ENCODE measurements around the gene NOP14. TPM values are rescaled to one million over a fixed set of nuclear protein-coding genes. Genes with fewer than 3 reads are reported as not detected.
A peak's percentile ranks its signal among the peaks of the same experiment; 100 is the strongest.

The NOP14 gene
- total and polyA plus RNA-seq, 8 donors, result 11.1 to 31.0 (median 17.4) TPM

GRCh38 chr4:2930135-2930757 lies 33.0 kb downstream of the NOP14 start:
- FAIRE-seq (no peak), DNase-seq (peak in 4 of 6 donors; percentile 20 to 75 (median 51)), ATAC-seq (peak; percentile 10 to 33 (median 22))
- peaks cover 0 to 33% (median 6%) of the 10 kb centered on the region in 3 donors for H3K36me3 ChIP-seq
- intact Hi-C loops (cut with DNase I), result loop anchor here in 2 of 3 donors (10.0 kb wide), 1 partner anchor 165 kb away; no protein-coding TSS in a partner anchor
- WGBS, 2 donors, result 58 to 64% methylated on average over 12 of the region's 12 CpGs
- no peaks in the 10 kb centered on the region for H3K9me3 ChIP-seq
- no peak overlapping the region for H3K4me3 ChIP-seq
- peaks cover 11 to 16% (median 16%) of the 10 kb centered on the region in 3 donors for H3K4me1 ChIP-seq
- no peak for TF ChIP-seq CTCF (IDR thresholded peaks at IDR 0.05)
- peak overlapping the region; percentile 65 to 71 (median 70) for H3K27ac ChIP-seq
- no peaks in the 10 kb centered on the region for H3K27me3 ChIP-seq

GRCh38 chr4:2929469-2929868 lies 33.7 kb downstream of the NOP14 start:
- peaks cover 11 to 16% (median 16%) of the 10 kb centered on the region in 3 donors for H3K4me1 ChIP-seq
- no peak for FAIRE-seq
- H3K36me3 ChIP-seq, result peaks cover 0 to 33% (median 6%) of the 10 kb centered on the region in 3 donors

GRCh38 chr4:2928242-2929176 lies 34.7 kb downstream of the NOP14 start:
- DNase-seq, result peak in 4 of 6 donors; percentile 11 to 56 (median 28)
- no peak for ATAC-seq
- Histone ChIP-seq H3K36me3 (peaks cover 0 to 37% (median 6%) of the 10 kb centered on the region in 3 donors), H3K27ac (no peak overlapping the region), H3K27me3 (no peaks in the 10 kb centered on the region), H3K4me3 (no peak overlapping the region), H3K4me1 (peaks cover 11 to 16% (median 13%) of the 10 kb centered on the region in 3 donors), H3K9me3 (no peaks in the 10 kb centered on the region)
- WGBS, 2 donors, result 88 to 90% methylated on average over 32 of the region's 32 CpGs
- FAIRE-seq, result no peak
- TF ChIP-seq CTCF (IDR thresholded peaks at IDR 0.05), result no peak
- intact Hi-C loops (cut with DNase I), result no loop called here

More at GRCh38 chr4:2929469-2929868, 33.7 kb downstream of the NOP14 start:
- Histone ChIP-seq H3K9me3 (no peaks in the 10 kb centered on the region), H3K27ac (peak overlapping the region in 2 of 4 donors; percentile 70 to 71), H3K4me3 (no peak overlapping the region), H3K27me3 (no peaks in the 10 kb centered on the region)
- WGBS, 2 donors, result 88 to 89% methylated on average over 16 of the region's 16 CpGs
- intact Hi-C loops (cut with DNase I), result no loop called here
- no peak for ATAC-seq
- TF ChIP-seq CTCF (IDR thresholded peaks at IDR 0.05), result no peak
- peak in 4 of 6 donors; percentile 20 to 69 (median 36) for DNase-seq

- no peak for FAIRE-seq
- Histone ChIP-seq H3K27me3 (no peaks in the 10 kb centered on the region), H3K27ac (no peak overlapping the region), H3K36me3 (peaks cover 0 to 38% (median 6%) of the 10 kb centered on the region in 3 donors), H3K4me3 (no peak overlapping the region), H3K4me1 (peaks cover 11 to 16% (median 13%) of the 10 kb centered on the region in 3 donors), H3K9me3 (no peaks in the 10 kb centered on the region)
- intact Hi-C loops (cut with DNase I), result no loop called here
- no peak for TF ChIP-seq CTCF (IDR thresholded peaks at IDR 0.05)
- 94 to 96% methylated on average over 12 of the region's 12 CpGs for WGBS, 2 donors
- DNase-seq, result peak in 3 of 6 donors; percentile 6 to 18 (median 7)
- ATAC-seq, result no peak
Observed at GRCh38 chr4:2927696-2928075, 35.5 kb downstream of the NOP14 start.

Data from pancreas (tissue), 10 donors.